ENCODE measurements around the gene CLSTN1.

GRCh38 chr1:9807541-9807940, 16.2 kb downstream of the CLSTN1 start:
- TF ChIP-seq POLR2AphosphoS5 (IDR thresholded peaks at IDR 0.05) (no peak), CTCF (IDR thresholded peaks at IDR 0.05 in 8 of 11, conservative IDR thresholded peaks at IDR 0.05 in 3 of 11) (no peak), POLR2A (IDR thresholded peaks at IDR 0.05) (no peak)

Data from spleen (tissue), 7 donors.